K562 (cell line): ENCODE results near the gene MYLK2.

Experiments used
- CTCF ChIP-seq, 3 experiments: IDR thresholded peaks in 2 of 3; conservative IDR thresholded peaks in 1 of 3; 2 replicates each; pipeline ENCODE4 v1.5.1; 2011 to 2012; ENCODE audit warnings: low read length in 3 of 3, mild to moderate bottlenecking in 3 of 3, control low read depth in 2 of 3, improper control_type of control experiment in 1 of 3, inconsistent platforms in 1 of 3, low read depth in 1 of 3, mixed read lengths in 1 of 3, moderate library complexity in 1 of 3; ENCODE audit not compliant: insufficient read depth in 2 of 3
- EGR1 ChIP-seq: fragments of 450-650 bp; conservative IDR thresholded peaks from 2 replicates; pipeline ENCODE4 v1.6.1; 2017; ENCODE audit warnings: mild to moderate bottlenecking
- RBM39 ChIP-seq: fragments of 200-400 bp; formaldehyde crosslinking; optimal IDR thresholded peaks from 2 replicates; pipeline ENCODE3; 2018; ENCODE audit warnings: low read depth, low read length
- STAT6 ChIP-seq: sonication (generic); formaldehyde crosslinking; IDR thresholded peaks from 2 replicates; pipeline ENCODE4 v1.8.1; 2023; ENCODE audit warnings: mild to moderate bottlenecking, missing genetic modification reagents
- TBP ChIP-seq: optimal IDR thresholded peaks from 2 replicates; pipeline ENCODE3; 2011; ENCODE audit warnings: low read depth, low read length, improper control_type of control experiment

GRCh38 chr20:31788578-31788977, 30.6 kb upstream of the MYLK2 start:
- TF ChIP-seq TBP (no peak), EGR1 (no peak), RBM39 (no peak), CTCF (IDR thresholded peaks at IDR 0.05 in 2 of 3, conservative IDR thresholded peaks at IDR 0.05 in 1 of 3; ENCODE audit: insufficient read depth in 2 of 3, low read depth in 1 of 3, low read length in 3 of 3) (0 out of 6 replicates have a peak, but pooled peaks of 2 of the 3 experiments have one; percentile 4 to 5), STAT6 (CRISPR knock-in tag) (no peak)
